Non-pigmented ciliary epithelial cell (primary cell): ENCODE results near the gene LZTFL1.

ENCODE experiments used
- DNase-seq: peaks from one replicate; pipeline ENCODE4 v3.0.0-alpha.2; 2010; ENCODE audit warnings: low read depth

The LZTFL1 gene

DNA sequence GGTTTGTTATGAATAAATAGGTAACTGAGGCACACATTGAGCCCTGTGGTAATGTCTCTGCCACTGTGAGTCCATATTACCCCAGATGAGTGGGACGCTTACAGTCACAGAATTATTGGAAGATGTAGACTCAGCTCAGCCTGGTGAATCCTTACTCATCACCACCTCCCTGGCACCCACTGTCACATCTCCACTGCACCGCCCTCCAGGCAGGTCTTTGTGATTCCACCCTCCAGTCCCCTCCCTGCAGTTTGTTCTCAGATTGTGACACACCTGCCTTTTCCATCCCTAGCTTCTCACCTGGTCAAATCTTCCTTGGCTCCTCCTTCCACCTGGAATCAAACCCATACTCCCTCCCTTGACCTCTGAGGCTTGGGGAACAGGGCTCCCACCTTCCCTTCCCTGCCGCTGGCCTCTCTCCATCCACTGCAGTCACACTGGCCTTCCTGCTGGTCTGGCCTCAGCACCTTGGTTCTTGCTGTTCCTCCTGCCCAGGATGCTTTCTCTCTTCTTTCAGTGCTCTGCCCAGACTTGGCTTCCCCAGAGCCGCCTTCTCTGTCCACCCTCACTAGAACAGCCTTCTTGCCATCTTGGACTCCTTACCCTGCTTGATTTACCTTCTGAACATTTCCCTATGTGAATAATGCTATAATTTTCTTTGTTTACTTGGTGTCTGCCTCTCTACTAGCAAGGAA is 55.0 kb downstream of the LZTFL1 start:
- DNase-seq = no peak

GRCh38 chr3:45785605-45786150 is 56.2 kb downstream of the LZTFL1 start:
- no peak for DNase-seq

DNA sequence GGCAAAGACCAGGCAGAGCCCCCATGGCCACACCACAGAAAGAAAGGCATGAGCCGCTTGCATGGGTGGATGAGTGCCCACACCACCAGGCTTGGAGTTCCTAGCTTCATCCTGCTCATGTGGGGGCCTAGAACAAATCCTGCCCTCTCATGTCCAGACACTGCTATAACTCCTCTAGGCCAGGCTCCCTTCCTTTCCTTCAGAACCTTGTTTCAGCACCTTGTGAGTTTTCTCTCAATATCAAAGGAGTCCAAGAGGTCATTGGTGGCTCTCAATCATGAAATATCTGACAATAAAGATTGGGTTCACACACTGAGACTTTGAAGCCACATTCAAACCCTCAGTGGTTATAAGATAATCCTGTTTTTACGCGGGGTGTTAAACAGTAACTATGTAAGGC is 58.3 kb downstream of the LZTFL1 start:
- DNase-seq = no peak

- DNase-seq = no peak
Observed at GRCh38 chr3:45782381-45782780, 59.5 kb downstream of the LZTFL1 start.

GRCh38 chr3:45781841-45782240 is 60.1 kb downstream of the LZTFL1 start:
- DNase-seq = no peak

GRCh38 chr3:45781271-45781670 is 60.6 kb downstream of the LZTFL1 start:
- DNase-seq = no peak

- DNase-seq = no peak
Observed at GRCh38 chr3:45779746-45780735, 61.9 kb downstream of the LZTFL1 start.

- DNase-seq = no peak
Observed at GRCh38 chr3:45778761-45779201, 63.1 kb downstream of the LZTFL1 start.

DNA sequence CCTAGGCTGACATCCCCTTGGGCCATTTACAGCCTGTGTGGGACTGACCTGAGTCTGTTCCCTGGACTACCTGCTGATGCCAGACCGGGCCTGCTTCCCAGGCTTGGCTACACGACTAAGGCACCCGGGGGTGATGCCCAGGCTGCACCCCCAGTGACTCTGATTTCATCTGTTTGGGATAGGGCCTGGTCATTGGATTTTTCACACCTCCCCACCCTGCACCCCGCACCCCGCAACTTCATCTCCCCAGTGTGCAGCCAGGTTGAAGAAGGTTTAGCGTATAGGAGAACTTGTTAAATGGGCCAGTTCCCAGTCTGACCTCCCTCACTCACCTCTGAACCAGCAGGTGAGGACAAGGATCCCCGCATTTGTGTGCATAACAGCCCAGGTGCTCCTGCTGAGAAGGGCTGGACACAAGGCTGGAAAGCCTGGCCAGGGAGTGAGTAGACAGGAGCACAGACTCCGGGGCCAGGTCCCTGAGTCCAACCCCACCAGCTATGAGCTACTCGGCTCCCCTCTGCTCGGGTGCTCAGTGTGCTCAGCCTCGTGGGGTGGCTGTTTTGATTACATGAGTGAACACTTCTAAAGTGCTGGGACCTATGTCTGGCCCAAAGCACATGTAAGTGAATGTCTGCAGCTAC is 64.1 kb downstream of the LZTFL1 start:
- no peak for DNase-seq

- DNase-seq = no peak
Observed at GRCh38 chr3:45777111-45777745, 64.7 kb downstream of the LZTFL1 start.

DNA sequence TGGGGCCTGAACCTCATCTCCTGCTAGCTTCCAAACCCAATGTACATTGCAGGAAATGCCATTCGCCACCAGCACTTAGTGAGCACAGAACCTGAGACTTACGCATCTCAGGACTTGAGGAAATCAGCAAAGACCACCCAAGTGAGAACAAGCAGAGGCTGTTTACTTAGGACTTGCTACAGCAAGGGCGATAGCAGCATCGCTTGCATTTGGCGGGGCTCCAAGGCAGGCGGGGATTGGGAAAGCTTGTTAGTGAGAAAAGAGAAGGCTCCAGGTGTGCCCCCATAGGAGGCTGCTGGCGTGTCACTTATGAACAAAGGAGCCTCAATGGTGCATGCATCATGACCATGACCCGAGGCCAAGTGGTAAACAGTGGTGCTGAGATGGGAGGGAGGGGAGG is 65.3 kb downstream of the LZTFL1 start:
- DNase-seq = no peak

- no peak for DNase-seq
Observed at GRCh38 chr3:45776301-45776595, 65.7 kb downstream of the LZTFL1 start.

DNA sequence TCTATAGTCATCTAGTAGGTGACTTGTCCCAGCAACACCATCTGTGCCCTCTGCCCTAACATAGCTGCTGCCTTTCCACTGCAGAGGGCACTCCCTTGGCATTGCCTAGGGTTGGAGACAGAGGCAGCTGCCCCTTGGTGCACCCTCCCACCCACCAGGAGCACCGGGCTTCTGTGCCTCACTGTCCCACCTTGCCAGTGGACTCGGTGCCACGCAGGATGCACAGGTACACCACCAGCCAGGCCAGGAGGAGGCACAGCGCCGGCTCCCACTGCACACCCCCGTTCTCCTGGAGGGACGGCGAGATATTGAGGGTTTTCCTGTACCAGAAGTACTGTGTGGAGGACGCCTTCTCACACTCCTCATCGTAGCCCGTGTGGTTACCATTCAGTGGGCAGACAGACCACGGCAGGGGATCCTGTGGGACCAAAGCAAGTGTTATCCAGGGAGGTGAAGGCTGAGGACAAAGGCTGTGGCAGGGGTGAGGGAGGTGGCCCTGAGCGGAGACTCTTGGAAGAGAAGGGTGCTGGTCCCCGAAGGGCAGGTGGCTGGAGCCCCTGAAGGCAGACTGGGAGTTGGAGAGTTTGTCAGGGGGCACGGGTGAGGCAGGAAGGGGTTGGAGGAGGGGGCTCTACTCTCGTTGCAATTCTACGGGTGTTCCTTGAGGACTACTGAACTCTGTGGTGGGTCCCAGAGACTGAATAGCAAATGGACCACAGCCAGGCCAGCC is 66.2 kb downstream of the LZTFL1 start:
- DNase-seq = no peak

DNA sequence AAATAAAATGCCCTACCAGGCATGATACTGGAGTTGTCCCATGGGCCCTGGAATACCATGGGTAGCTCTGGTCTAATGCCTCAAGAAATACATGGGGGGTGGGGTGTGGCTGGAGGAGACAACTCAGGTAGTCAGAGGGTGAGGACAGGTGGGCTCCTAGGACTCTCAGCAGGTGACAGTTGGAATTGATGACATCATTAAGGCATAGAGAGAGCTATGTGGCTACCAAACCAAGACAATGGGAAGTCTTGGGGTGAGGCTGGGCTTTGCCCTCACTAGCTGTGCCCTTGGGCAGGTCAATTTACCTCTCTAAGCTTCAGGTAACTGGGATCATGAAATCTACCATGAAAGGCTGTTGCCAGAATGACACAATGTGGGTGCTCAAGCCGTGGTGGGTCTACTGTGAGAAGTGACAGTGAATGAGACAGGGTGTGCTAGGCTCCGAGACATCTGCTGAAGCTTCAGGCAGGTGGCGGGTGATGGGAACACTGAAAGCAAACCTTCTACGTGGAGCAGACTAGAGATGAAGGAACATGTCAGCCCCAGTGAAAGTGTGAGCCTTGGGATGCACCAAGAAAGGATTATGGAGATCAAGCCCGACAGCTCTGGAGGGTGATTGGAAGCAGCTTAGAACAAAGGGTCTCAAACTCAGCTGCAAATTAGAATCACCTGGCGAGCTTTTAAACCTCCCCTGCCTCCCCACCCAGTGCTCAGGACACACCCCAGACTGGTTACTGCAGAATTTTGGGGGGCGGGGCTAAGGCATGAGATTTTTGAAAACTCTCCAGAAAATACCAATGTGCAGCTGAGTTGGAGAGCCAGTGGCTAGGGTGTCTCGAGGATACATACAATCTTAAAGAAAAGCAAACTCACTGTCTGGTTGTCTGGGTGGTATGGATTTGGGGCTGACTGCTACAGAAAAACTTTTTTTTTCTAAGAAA is 67.1 kb downstream of the LZTFL1 start:
- no peak for DNase-seq

DNA sequence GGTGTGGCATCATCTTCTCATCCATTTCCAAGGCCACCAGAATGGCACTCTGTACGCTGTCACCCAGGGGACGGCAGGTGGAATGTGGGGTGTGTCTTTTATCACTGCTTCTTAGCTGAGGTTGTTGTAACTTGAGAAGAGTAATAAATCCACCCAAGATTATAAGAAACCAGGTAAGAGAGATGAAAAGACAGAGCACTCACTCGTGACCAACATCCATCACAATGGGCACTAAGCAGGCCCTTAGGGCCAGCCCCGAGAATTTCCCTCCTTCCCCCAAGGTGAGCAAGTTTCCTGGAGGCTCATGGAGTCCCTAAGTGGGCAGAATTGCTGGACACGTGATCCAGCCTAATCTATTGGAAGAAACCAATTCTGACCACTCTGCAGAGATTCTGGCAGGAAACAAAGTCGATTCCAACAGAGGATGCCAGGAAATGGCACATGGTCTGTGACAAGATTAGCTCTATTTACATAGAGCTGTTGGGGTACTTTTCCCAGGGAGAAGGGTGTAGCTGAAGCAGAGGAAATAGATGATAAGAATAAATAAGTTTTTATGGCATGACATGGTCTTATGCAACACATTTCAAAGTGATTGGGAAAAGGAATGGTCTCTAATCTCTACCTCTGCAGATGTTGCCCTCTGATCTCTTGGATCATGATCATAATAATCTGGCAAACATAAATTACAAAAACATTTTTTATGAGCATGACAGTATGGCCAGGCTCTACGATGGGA is 68.0 kb downstream of the LZTFL1 start:
- no peak for DNase-seq
